ENCODE results near the gene MCM3AP. TPM values are rescaled to one million over a fixed set of nuclear protein-coding genes. Genes with fewer than 3 reads are reported as not detected.
"Not testable (repeated sequence)": the region's sequence is repeated elsewhere in the genome, so short reads cannot be mapped to it uniquely, and the experiment has no call there.

Gene MCM3AP
- total RNA-seq, 1 experiment from 2014 or later, result 128 TPM

- Mint-ChIP-seq H3K27me3 (ENCODE audit: insufficient read depth, unreplicated experiment) (no peaks in the 10 kb centered on the region), H3K36me3 (ENCODE audit: insufficient read depth, unreplicated experiment) (peaks cover 14% of the 10 kb centered on the region), H3K9me3 (ENCODE audit: unreplicated experiment) (no peaks in the 10 kb centered on the region), H3K4me1 (ENCODE audit: insufficient read depth, unreplicated experiment) (peaks cover 49% of the 10 kb centered on the region), H3K27ac (ENCODE audit: low read depth, unreplicated experiment) (peak overlapping the region; percentile 98), H3K4me3 (ENCODE audit: unreplicated experiment) (peak overlapping the region; percentile 87)
- CTCF ChIA-PET, result interaction anchor here (0.9 kb wide), 1 partner anchor 35 kb away, joined by 3 read pairs; no protein-coding TSS in a partner anchor
- DNase-seq (ENCODE audit: unreplicated experiment), result peak; percentile 73
- intact Hi-C loops (cut with micrococcal nuclease), result no loop called here
- BruUV-seq (replicated peaks), result no TSS peak
- TF ChIP-seq CTCF (IDR thresholded peaks at IDR 0.05; ENCODE audit: unreplicated experiment), result no peak
- POLR2A ChIA-PET, result interaction anchor here (0.7 to 2.2 kb wide), 9 partner anchors 13 to 412 kb away, joined by 3 to 19 read pairs (median 5); partner anchors contain the start of genes MCM3AP, PRMT2 and YBEY
These were observed 58.4 kb downstream of the MCM3AP start for GRCh38 chr21:46226920-46227599.

GRCh38 chr21:46226146-46226545, 59.3 kb downstream of the MCM3AP start:
- peak; percentile 1 for DNase-seq (ENCODE audit: unreplicated experiment)
- H3K27me3 Mint-ChIP-seq (ENCODE audit: insufficient read depth, unreplicated experiment), result no peaks in the 10 kb centered on the region
- peak overlapping the region; percentile 98 for H3K27ac Mint-ChIP-seq (ENCODE audit: low read depth, unreplicated experiment)
- no peak for TF ChIP-seq CTCF (IDR thresholded peaks at IDR 0.05; ENCODE audit: unreplicated experiment)
- BruUV-seq (replicated peaks), result no TSS peak
- ChIA-PET CTCF (no interaction called here), POLR2A (interaction anchor here (1.7 to 2.0 kb wide), 2 partner anchors 59 to 99 kb away, joined by 5 to 19 read pairs; partner anchors contain the start of genes MCM3AP and YBEY)
- no peaks in the 10 kb centered on the region for H3K9me3 Mint-ChIP-seq (ENCODE audit: unreplicated experiment)
- peak overlapping the region; percentile 87 for H3K4me3 Mint-ChIP-seq (ENCODE audit: unreplicated experiment)
- intact Hi-C loops (cut with micrococcal nuclease), result no loop called here
- H3K4me1 Mint-ChIP-seq (ENCODE audit: insufficient read depth, unreplicated experiment), result peaks cover 44% of the 10 kb centered on the region
- peaks cover 21% of the 10 kb centered on the region for H3K36me3 Mint-ChIP-seq (ENCODE audit: insufficient read depth, unreplicated experiment)

GRCh38 chr21:46223661-46224060, 61.8 kb downstream of the MCM3AP start:
- H3K27me3 Mint-ChIP-seq (ENCODE audit: insufficient read depth, unreplicated experiment); DNase-seq (ENCODE audit: unreplicated experiment); H3K4me3 Mint-ChIP-seq (ENCODE audit: unreplicated experiment); H3K9me3 Mint-ChIP-seq (ENCODE audit: unreplicated experiment); POLR2A ChIA-PET; intact Hi-C loops (cut with micrococcal nuclease); CTCF ChIA-PET; BruUV-seq (replicated peaks): not testable (repeated sequence)
- H3K4me1 Mint-ChIP-seq (ENCODE audit: insufficient read depth, unreplicated experiment), result peaks cover 40% of the 10 kb centered on the region
- H3K27ac Mint-ChIP-seq (ENCODE audit: low read depth, unreplicated experiment), result peak overlapping the region; percentile 66
- peaks cover 41% of the 10 kb centered on the region for H3K36me3 Mint-ChIP-seq (ENCODE audit: insufficient read depth, unreplicated experiment)

GRCh38 chr21:46223217-46223616, 62.2 kb downstream of the MCM3AP start:
- Mint-ChIP-seq H3K27ac (ENCODE audit: low read depth, unreplicated experiment) (no peak overlapping the region), H3K36me3 (ENCODE audit: insufficient read depth, unreplicated experiment) (peaks cover 43% of the 10 kb centered on the region), H3K27me3 (ENCODE audit: insufficient read depth, unreplicated experiment) (no peaks in the 10 kb centered on the region), H3K9me3 (ENCODE audit: unreplicated experiment) (no peaks in the 10 kb centered on the region), H3K4me1 (ENCODE audit: insufficient read depth, unreplicated experiment) (peaks cover 40% of the 10 kb centered on the region), H3K4me3 (ENCODE audit: unreplicated experiment) (no peak overlapping the region)
- ChIA-PET POLR2A (no interaction called here), CTCF (interaction anchor here (1.3 kb wide), 1 partner anchor 70 kb away, joined by 6 read pairs; no protein-coding TSS in a partner anchor)
- BruUV-seq (replicated peaks), result no TSS peak
- TF ChIP-seq CTCF (IDR thresholded peaks at IDR 0.05; ENCODE audit: unreplicated experiment), result no peak
- intact Hi-C loops (cut with micrococcal nuclease), result no loop called here
- DNase-seq (ENCODE audit: unreplicated experiment), result no peak
